Suprapubic skin (tissue), 4 donors: ENCODE measurements around the gene PLOD1. TPM values are rescaled to one million over a fixed set of nuclear protein-coding genes. Genes with fewer than 3 reads are reported as not detected.

ENCODE experiments used
- DNase-seq, 2 donors: peaks; one replicate each; pipeline ENCODE4 v3.0.0-alpha.2; 2019; ENCODE audit warnings: low spot score in 2 of 2
- H3K27ac ChIP-seq: fragments of 200-600 bp; sonication (generic); one replicate; pipeline ENCODE4 v1.5.1; 2019
- H3K27me3 ChIP-seq: fragments of 200-600 bp; sonication (generic); one replicate; pipeline ENCODE4 v1.5.1; 2019
- H3K36me3 ChIP-seq: fragments of 200-600 bp; sonication (generic); one replicate; pipeline ENCODE4 v1.5.1; 2019
- H3K4me1 ChIP-seq: fragments of 200-600 bp; sonication (generic); one replicate; pipeline ENCODE4 v1.5.1; 2019
- H3K4me3 ChIP-seq: fragments of 200-600 bp; sonication (generic); one replicate; pipeline ENCODE4 v1.5.1; 2019; ENCODE audit warnings: mild to moderate bottlenecking
- H3K9me3 ChIP-seq: fragments of 200-600 bp; sonication (generic); one replicate; pipeline ENCODE4 v1.5.1; 2019
- EP300 ChIP-seq: sonication (generic); formaldehyde crosslinking; IDR thresholded peaks from one replicate; pipeline ENCODE4 v1.6.1; 2017; ENCODE audit warnings: antibody characterized with exemption
- POLR2A ChIP-seq, 2 donors: fragments of 450-650 bp; IDR thresholded peaks; one replicate each; pipeline ENCODE4 v1.6.1; 2017; ENCODE audit warnings: antibody characterized with exemption in 2 of 2, mild to moderate bottlenecking in 2 of 2, moderate library complexity in 2 of 2
- POLR2AphosphoS5 ChIP-seq, 3 donors: sonication (generic); formaldehyde crosslinking; IDR thresholded peaks; one replicate each; pipeline ENCODE4 v1.6.1; 2017; ENCODE audit warnings: antibody characterized with exemption in 3 of 3
- WGBS: methylation state at CpG from one replicate; pipeline ENCODE4 v1.1.5; 2018; 5-methylcytosine and 5-hydroxymethylcytosine counted together
- total RNA-seq, 4 donors: library from RNA; depleted of rRNA; stranded (reverse); fragments of >200 nt; gene quantifications; one replicate each; pipeline ENCODE4 v1.1.0, GENCODE V29; 2016
- TF ChIP-seq, protein P1 (sequence below), 2 donors: fragments of 200-600 bp in 1 of 2; fragments of 450-650 bp in 1 of 2; sonication (generic) in 1 of 2; IDR thresholded peaks; one replicate each; pipeline ENCODE4 v1.5.1; 2016 to 2019; ENCODE audit warnings: antibody characterized with exemption in 2 of 2, mild to moderate bottlenecking in 1 of 2, moderate library complexity in 1 of 2

The PLOD1 gene
- total RNA-seq, 4 donors from 2014 or later: 26.7 to 47.6 (median 37.7) TPM

DNA sequence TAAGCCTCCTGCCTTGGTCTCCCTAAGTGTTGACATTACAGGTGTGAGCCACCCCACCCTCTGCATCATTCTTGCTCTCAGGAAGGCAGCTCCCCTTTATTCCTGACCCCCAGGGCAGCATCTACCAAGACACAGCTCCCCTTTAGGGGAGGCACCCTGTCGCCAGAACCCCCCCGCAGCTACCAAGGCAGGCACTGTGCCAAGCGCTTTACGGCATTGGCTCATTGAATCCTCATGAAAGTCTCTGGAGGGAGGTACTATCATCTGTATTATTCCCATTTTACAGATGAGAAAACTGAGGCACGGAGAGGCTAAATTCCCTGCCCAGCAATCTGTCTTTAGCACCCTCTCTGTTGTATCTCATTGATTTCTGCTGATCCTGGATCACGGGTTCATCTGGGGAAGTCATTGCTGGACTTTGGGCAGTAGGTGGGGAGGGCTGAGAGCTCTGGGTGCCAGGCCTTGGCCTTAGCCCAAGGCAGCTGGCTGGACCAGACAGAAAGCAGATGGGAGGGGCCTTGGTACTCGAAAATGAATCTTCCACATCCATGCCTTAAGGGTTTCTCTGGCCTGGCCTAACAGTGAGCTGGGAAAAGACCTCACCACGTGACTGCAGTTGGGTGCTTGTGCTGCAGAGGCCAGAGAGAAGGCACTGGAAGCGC lies 5.9 kb downstream of the PLOD1 start:
- no peaks in the 10 kb centered on the region for H3K27me3 ChIP-seq
- peaks cover 16% of the 10 kb centered on the region for H3K4me1 ChIP-seq
- WGBS: 63% methylated on average over 9 of the region's 9 CpGs
- TF ChIP-seq EP300 (no peak), POLR2AphosphoS5 (IDR thresholded peaks at IDR 0.05) (no peak), POLR2A (IDR thresholded peaks at IDR 0.05) (no peak)
- TF ChIP-seq, protein P1, sequence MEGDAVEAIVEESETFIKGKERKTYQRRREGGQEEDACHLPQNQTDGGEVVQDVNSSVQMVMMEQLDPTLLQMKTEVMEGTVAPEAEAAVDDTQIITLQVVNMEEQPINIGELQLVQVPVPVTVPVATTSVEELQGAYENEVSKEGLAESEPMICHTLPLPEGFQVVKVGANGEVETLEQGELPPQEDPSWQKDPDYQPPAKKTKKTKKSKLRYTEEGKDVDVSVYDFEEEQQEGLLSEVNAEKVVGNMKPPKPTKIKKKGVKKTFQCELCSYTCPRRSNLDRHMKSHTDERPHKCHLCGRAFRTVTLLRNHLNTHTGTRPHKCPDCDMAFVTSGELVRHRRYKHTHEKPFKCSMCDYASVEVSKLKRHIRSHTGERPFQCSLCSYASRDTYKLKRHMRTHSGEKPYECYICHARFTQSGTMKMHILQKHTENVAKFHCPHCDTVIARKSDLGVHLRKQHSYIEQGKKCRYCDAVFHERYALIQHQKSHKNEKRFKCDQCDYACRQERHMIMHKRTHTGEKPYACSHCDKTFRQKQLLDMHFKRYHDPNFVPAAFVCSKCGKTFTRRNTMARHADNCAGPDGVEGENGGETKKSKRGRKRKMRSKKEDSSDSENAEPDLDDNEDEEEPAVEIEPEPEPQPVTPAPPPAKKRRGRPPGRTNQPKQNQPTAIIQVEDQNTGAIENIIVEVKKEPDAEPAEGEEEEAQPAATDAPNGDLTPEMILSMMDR (IDR thresholded peaks at IDR 0.05): no peak
- DNase-seq: no peak
- no peak overlapping the region for H3K4me3 ChIP-seq
- H3K27ac ChIP-seq: no peak overlapping the region
- peaks cover 5% of the 10 kb centered on the region for H3K36me3 ChIP-seq
- no peaks in the 10 kb centered on the region for H3K9me3 ChIP-seq

DNA sequence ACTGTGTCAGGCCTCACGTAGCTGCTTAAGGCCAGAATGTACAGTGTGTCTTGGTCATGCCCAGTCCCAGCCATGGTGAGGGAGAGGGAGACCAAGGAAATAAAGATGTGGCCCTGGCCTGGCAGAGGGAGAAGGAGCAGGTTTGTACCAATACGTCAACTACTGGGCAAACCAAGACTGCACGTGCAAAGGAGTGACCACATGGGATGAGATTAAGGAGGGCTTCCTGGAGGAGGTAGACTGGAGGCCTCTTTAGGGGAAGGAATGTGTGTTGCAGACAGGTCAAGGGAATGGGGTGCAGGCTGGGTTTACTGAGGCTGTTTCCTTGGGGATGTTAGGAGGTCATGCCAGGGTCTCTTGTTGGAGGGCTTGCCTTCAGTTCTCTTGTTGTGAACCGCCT lies 7.8 kb downstream of the PLOD1 start:
- WGBS: 80% methylated on average over 4 of the region's 4 CpGs
- no peak for DNase-seq
- Histone ChIP-seq H3K27me3 (no peaks in the 10 kb centered on the region), H3K27ac (no peak overlapping the region), H3K9me3 (no peaks in the 10 kb centered on the region), H3K36me3 (peaks cover 5% of the 10 kb centered on the region), H3K4me1 (peaks cover 12% of the 10 kb centered on the region), H3K4me3 (no peak overlapping the region)
- TF ChIP-seq, protein P1 (IDR thresholded peaks at IDR 0.05): no peak
- TF ChIP-seq POLR2AphosphoS5 (IDR thresholded peaks at IDR 0.05) (no peak), POLR2A (IDR thresholded peaks at IDR 0.05) (no peak), EP300 (no peak)

DNA sequence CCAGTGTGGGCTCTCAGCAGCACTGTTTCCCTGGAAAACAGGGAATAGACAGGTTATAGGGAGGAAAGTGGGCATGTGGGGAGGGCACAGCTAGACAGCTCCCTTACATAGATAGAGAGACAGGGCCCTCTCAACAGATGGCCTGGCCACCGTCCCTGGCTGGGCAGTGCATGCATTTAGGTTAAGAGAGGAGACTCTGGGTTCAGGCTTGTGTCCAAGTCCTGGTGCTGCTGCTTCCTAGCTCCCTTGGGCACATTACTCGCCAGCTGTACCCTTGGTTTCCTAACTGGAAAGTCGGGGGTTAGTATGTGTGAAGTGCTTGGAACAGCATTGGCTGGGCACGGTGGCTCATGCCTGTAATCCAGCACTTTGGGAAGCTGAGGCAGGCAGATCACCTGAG lies 9.1 kb downstream of the PLOD1 start:
- Histone ChIP-seq H3K27me3 (no peaks in the 10 kb centered on the region), H3K9me3 (no peaks in the 10 kb centered on the region), H3K4me3 (no peak overlapping the region), H3K36me3 (peaks cover 5% of the 10 kb centered on the region), H3K27ac (no peak overlapping the region), H3K4me1 (peaks cover 9% of the 10 kb centered on the region)
- 91% methylated on average over 3 of the region's 4 CpGs for whole genome bisulfite sequencing
- no peak for DNase-seq
- TF ChIP-seq, protein P1 (IDR thresholded peaks at IDR 0.05): no peak
- no peak for TF ChIP-seq POLR2A (IDR thresholded peaks at IDR 0.05)
- no peak for TF ChIP-seq EP300
- TF ChIP-seq POLR2AphosphoS5 (IDR thresholded peaks at IDR 0.05): no peak

DNA sequence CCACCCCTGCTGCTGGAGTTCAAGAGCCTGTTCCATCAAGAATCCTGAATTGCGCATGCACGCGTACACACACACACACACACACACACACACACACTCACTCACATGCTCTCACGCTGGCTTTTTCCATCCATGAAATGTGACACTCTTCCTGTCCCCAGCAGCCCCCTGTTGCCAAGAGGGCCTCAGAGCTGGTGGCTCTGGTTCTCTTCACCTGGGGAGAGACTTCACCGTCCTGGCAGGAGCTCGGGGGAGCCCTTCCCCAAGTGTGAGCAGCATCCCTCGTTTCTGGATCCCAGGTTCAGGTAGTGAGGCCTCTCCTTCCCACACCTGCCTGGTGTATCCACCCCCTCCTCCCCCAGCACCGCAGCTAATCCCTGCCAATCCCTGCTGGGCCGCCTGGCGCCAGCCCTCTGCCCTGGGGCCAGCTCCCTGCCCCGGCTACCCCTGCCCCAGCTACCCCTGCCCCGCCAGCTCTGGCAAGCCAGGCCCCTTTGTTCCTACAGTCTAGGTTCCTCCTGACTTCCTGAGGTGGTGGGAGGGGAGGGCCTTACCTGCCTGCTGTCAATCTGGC lies 9.9 kb downstream of the PLOD1 start:
- Histone ChIP-seq H3K27ac (no peak overlapping the region), H3K9me3 (no peaks in the 10 kb centered on the region), H3K27me3 (no peaks in the 10 kb centered on the region), H3K36me3 (peaks cover 5% of the 10 kb centered on the region), H3K4me1 (peaks cover under 1% of the 10 kb centered on the region), H3K4me3 (no peak overlapping the region)
- no peak for DNase-seq
- WGBS: 66% methylated on average over 12 of the region's 12 CpGs
- TF ChIP-seq, protein P1 (IDR thresholded peaks at IDR 0.05): no peak
- TF ChIP-seq POLR2A (IDR thresholded peaks at IDR 0.05) (no peak), EP300 (no peak), POLR2AphosphoS5 (IDR thresholded peaks at IDR 0.05) (no peak)

DNA sequence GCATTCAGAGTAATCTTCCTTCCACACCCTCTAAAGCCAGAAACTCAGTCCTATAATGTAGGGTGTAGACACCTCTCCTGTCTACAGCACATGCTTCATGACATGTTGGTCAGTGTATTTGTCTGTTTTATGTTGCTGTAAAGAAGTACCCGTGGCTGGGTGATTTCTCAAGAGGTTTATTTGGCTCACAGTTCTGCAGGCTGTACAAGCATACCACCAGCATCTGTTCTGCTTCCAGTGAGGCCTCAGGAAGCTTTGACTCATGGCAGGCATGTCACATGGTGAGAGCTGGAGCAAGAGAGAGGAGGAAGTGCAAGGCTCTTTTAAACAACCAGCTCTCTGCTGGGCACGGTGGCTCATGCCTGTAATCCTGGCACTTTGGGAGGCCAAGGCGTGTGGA lies 12.1 kb downstream of the PLOD1 start:
- no peaks in the 10 kb centered on the region for H3K4me1 ChIP-seq
- 73% methylated on average over 3 of the region's 3 CpGs for WGBS
- no peaks in the 10 kb centered on the region for H3K9me3 ChIP-seq
- no peak overlapping the region for H3K27ac ChIP-seq
- no peak for DNase-seq
- no peak overlapping the region for H3K4me3 ChIP-seq
- TF ChIP-seq, protein P1 (IDR thresholded peaks at IDR 0.05): no peak
- no peak for TF ChIP-seq POLR2A (IDR thresholded peaks at IDR 0.05)
- no peaks in the 10 kb centered on the region for H3K27me3 ChIP-seq
- H3K36me3 ChIP-seq: peaks cover 14% of the 10 kb centered on the region
